GM19023 (cell line): Measurements from ENCODE around the gene F11R.
"Not testable (repeated sequence)": the region's sequence is repeated elsewhere in the genome, so short reads cannot be mapped to it uniquely, and the experiment has no call there.

Experiments
- ATAC-seq: cut with Tn5 transposase; IDR thresholded peaks from one replicate; pipeline ENCODE4 v1.9.1; 2021; ENCODE audit warnings: mild to moderate bottlenecking, moderate library complexity; ENCODE audit not compliant: unreplicated experiment

Gene F11R

DNA sequence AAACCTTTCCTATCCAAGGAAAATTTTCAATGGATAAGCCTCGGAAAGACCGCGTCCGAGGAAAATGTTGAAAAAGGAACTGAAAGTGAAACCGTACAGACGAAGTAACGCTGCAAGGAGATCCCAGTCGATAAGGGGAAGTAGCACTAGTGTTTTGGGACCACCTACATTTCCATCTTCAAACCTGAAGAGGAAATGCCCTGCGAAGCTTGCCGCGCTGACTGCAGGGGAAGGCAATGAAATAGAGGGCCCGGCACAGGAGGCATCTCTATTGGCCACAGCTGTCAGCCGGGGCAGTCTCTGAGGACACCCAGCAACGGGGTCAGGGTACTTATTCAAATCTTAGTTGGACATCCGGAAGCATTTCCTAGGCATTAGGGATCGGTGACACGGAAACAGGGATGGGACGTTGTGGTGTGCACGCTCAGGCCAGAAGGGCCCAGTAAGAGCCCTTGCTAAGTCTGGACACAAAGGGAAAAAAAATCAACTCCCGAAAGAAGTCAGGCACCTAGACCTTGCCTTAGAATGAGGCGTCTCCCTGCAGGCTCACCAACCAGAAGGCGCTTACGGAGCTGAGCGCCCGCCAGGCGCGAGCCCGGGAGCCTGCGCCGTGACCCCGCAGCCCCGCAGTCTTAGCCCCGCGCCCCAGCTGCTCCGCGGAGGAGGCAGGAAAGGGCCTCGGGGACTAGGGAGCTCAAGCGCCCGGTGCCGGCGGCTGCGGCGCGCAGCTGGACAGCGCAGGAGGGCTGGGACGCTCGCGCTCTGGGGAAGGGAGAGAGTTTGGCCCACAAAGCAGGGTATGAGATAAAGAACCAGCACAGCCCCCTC, 24.2 kb upstream of the F11R start:
- peak; percentile 45 for ATAC-seq

DNA sequence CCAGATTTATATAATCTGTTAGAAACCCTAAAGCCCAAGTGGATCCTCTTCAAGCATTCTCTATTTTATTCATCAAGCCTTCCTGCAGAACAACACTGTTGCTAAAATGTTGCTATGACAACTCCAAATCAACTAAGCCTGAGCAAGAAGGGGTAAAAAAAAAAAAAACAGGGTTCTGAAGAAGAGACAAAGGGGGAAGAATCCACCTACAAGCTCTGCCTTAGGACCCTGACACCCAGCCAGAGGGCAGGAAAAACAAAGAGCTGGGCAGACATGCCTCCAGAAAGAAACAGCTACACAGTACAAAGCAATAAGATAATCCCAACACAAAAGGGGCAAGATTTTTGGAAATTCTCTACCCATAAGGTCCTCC, 23.6 kb upstream of the F11R start:
- ATAC-seq, result no peak

DNA sequence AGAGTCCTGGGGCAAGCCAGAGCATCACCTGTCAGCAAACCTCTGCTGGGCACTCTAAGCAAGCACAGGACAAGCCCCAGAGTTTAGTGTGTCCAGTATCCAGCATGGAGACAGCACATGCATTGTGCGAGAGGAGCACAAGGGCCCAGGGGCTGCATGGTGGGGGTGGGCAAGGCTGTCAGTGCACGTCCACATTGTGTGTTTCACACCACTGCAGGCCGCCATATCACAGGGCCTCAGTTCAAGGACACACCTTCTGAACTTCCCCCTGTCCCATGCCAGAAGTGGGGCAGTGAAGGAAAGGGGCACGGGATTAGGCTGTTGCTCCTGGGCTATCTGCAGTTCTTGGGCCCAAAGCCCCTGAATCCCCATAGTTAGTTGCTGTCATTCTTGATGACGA, 18.6 kb upstream of the F11R start:
- ATAC-seq, result no peak

DNA sequence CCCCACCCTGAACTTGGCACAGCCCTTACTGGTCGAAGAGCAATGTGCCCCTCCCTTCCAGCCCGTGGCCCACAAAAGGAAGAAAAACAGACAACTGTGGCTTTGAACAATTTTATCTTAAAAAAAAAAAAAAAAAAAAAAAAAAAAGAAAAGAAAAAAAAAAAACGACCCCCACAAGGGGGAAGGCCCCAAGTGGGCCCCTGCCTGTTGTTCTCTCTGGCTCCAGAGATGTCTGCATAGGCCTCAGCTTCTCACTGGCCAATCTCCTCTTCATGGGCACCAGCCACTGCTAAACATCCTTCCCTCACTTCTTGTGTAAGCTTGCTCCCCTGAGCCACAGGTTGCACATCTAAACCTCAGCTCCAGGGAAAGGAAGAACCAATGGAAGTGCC, 18.2 kb upstream of the F11R start:
- no peak for ATAC-seq

DNA sequence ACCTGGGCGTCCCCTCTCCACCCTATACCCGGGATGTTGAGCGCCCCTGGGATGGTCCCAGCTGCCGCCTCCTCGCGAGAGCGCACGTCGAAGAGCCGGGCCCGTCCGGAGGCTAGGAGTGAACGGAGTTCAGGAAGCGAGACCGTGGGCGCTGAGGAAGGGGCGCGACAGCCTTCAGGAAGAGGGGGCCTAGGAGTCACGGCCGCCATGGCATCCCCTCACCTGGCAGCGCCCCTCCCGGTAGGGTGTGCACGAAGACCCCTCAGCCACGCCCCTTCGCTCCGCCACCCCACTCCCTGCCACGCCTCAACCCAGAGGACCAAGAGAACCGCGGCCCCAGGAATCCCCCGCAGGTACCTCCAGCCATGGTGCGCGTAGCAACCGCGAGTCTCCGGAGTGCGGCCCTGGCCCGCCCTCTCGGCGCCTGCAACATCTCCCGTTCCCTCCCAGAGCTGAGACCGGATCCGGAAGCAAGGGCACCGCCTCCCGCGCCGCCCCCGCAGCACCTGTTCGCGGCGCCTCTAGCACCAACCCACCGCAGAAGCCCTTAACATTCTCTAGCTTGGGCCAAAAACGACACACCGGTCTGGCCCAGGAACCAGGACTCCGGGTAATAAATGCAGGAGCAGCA, 17.7 kb upstream of the F11R start, which contains the start of gene TSTD1:
TSS of gene TSTD1 (minus strand) at position 442 of the 631 bp plus-strand sequence. CDS start at position 367, 75 bp downstream.
- ATAC-seq, result peak; percentile 90

DNA sequence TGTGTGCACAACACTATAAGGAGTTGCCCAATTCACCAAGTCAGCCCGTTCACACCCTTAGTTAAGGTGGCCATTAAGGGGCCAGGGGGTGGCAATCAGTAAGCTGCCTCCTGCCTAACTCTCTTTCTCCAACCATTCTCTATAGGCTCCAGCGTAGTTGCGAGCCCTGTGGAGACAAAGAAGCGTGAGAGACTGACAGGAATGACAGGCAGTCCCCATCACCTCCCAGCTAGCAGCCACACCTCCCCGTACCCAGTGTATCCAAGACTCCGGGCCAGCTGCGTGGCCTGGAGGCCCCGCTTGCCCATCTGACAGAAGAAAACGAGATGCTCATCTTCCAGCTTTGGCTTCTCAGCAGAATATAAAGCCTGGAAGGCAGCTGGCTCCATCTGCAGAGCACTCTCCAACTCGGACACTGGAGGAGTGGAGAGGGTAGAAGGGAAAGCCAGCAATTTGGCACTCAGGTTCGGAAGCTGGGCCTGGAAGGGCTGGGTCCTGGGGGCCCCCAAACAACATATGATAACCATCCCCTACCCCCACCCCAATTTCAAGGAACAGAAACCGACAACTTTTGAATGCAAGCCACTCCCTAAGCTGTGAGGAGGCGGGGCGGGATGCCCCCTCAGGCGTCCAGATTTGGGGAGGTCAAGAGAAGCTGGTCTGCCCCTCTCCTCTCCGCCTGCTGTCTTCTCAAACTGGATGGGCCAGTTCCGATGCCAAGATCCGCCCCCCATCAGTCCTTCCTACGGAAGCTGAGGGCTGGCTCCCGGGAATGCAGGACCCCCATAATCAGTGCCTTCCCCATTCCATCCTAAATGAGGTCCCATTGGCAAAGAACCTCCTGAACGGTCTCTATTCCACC, 16.9 kb upstream of the F11R start:
- no peak for ATAC-seq

DNA sequence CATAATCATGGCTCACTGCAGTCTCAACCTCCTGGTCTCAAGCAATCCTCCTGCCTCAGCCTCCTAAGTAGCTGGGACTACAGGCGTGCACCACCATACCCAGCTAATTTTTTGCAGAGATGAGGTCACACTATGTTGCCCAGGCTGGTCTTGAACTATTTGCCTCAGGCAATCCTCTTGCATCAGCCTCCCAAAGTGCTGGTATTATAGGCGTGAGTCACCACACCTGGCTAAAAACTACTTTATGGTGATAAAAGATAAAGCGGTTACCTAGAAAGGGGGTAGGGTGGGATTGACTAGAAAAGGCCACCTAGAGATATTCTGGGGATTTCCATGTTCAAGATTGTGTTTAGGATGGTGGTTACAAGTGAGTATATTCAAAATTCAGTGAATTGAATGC, 12.8 kb upstream of the F11R start:
- ATAC-seq, result no peak

DNA sequence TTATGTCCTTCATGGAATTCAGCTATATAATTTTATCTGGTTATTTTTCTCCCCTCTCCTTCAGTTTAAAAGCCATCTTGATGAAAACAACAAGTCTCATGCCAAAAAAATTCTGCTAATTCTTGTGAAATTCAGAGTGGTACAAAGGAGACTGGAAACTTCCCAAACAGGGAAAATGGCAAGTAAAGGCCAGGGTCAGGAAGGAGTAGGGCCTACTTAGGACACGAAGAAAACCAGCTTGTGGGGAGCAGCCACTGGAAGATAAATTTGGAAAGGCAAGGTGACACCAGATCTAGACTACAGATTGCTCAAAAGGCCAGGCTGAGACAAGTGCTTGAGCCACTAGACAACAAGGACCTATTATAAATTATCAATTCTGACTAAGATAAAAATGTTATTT, 11.5 kb upstream of the F11R start:
- no peak for ATAC-seq

DNA sequence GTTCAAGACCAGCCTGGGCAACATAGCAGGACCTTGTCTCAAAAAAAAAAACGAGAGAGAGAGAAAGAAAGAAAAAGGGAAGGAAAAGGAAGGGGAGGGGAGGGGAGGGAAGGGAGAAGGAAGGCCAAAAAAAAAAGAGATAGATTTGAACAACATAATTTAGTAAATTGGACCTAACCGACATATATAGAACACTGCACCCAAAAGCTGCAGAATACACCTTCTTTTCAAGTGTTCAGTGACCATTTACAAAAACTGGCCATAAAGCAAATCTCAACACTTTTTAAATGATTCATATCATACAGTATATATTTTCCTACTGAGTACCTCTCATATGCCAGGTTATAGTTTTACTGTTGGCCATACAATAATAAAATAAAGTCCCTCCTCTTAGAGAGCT, 10.9 kb upstream of the F11R start:
- no peak for ATAC-seq

DNA sequence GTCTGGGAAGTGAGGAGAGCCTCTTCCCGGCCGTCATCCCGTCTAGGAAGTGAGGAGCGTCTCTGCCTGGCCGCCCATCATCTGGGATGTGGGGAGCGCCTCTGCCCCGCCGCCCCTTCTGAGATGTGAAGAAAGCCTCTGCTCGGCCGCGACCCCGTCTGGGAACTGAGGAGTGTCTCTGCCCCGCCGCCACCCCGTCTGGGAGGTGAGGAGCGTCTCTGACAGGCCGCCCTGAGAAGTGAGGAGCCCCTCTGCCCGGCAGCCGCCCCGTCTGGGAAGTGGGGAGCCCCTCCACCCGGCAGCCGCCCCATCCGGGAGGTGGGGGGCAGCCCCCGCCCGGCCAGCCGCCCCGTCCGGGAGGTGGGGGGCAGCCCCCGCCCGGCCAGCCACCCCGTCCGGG, 8.5 kb upstream of the F11R start:
- not testable (repeated sequence) for ATAC-seq

DNA sequence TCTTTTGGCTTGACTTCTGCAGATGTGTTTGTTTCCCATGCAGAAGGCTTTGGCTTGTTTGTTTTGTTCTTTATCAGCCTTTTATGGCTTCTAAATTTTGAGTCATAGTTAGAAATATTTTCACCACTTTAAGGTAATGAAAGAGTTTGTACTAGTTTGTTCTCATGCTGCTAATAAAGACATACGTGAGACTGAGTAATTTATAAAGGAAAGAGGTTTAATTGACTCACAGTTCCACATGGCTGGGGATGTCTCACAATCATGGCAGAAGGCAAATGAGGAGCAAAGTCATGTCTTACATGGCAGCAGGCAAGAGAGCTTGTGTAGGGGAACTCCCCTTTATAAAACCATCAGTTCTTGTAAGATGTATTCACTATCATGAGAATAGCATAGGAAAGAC, 6.0 kb upstream of the F11R start:
- ATAC-seq, result not testable (repeated sequence)

DNA sequence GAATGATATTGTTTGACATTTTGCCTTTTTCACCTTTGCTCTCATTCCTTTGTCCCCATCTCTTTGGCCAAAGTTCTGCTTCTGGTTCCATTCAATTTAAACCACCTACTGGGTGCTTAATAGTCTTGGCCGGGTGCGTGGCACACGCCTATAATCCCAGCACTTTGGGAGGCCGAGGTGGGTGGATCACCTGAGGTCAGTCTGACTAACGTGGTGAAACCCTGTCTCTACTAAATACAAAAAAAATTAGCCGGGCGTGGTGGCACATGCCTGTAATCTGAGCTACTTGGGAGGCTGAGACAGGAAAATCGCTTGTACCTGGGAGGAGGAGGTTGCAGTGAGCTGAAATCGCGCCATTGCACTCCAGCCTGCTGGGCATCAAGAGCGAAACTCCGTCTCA, 1.5 kb upstream of the F11R start:
- ATAC-seq, result not testable (repeated sequence)

DNA sequence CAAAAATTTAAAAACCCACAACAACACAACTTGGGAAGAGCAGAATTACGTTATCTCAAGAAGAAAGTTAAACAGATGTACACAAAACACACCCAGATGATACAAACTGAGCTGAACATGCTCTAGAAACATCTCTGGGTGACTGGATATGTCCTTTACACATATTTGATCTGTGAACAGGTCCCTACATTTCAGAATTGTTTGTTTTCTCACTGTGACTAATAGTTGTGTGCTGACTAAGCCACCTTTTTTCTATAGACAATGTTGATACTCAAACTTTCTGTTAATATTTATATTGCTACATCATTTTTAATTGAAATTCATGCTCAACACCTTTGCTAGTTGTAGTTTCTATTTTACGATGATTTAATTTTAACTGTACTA, 1.0 kb upstream of the F11R start:
- ATAC-seq, result no peak

DNA sequence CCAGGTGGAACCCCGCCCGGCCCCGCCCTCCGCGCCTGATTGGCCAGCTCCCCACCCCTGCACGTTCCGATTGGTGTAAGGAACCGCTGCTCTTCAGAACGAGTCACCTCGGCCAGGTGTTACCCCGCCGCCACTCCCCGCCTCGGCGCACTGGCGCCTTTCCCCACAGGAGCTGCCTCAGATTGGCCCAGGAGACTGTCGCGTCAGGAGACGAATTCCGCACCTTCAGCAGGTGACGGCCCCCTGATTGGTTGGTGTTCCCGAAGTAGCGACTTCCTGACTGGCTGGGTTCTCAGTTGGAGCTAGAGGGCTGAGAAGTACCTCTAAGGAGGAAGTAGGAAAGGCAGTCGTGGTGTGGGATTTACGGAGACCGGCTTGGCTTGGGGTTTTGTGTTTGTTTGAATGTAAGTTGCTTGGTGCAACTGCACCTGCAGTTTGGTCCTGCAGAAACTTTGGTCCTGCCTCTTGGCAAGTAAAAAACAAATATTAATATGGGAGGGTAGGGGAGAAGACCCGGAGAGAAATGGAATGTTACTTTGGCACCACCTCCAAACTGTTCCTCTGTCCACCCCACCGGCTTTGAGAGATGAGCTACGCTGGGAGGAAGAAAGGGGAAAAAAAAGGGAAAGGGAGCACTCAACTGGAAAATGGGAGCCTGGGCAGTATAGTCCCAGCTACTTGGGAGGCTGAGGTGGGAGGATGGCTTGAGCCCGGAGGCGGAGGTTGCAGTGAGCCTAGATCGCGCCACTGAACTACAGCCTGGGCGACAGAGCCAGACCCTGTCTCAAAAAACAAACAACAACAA, 415 bp upstream of the F11R start:
- ATAC-seq, result peak; percentile 89

DNA sequence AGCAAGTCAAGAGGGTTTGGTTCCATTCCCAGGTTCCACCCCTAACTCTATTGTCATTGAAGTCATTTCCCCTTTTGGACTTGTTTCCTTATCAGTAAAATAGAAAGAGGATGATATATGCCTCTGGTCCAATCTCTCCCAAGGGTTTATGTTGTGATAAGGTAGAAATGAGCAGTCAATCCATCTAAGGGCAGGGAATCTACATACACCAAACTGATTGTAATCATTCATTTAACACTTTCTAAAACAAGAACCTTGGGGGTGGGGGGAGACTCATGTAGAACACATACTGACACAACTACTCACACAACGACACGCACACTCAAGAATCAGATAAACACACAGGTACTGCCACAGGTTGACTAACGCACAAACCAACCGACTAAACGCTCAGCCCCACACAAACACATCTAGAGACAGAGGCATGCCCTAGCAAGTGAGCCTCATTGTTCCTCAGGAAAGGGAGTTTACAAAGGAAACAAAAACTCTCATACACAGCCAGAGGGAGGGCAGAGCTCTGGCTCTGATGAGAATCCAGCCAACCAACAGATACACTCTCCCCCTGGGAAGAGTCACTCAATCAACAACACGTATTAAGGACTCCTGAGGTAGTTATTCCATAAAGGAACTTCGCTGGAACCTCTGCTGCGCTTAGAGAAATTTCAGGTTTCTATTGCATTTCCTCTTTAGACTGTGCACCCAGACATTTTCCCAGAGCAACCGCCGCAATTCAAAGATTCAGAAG, 1.0 kb downstream of the F11R start:
- ATAC-seq, result no peak

DNA sequence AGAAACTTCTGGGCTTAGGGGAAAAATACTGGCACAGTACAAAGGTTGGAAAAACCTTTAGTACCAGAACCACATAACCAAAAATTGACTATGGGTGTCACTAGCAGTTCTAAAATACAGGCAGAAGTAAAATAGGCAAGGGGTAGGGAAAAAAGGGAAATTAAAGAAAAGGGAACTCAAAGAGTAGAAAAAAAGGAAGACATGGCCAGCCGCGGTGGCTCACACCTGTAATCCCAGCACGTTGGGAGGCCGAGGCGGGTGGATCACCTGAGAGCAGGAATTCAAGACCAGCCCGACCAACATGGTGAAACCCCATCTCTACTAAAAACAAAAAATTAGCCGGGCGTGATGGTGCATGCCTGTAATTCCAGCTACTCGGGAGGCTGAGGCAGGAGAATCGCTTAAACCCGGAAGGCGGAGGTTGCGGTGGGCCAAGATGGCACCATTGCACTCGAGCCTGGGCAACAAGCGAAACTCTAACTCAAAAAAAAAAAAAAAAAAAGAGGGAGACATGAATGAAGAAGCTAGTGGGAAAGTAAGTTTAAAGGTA, 1.8 kb downstream of the F11R start:
- ATAC-seq, result not testable (repeated sequence)

DNA sequence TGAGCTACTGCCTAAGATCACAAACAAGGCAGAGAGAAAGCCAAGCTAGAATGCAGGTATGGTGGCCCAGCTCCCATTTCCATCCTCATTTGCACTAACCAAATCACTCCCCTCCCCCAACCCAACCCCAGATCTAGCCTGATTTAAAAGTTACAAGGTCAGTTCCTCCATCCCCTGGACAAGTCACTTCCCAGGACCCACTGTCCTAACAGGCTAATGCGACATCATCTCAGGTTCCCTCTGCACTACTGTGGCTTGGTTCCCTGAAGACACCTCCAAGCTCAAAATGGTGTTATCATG, 2.4 kb downstream of the F11R start:
- ATAC-seq, result no peak

DNA sequence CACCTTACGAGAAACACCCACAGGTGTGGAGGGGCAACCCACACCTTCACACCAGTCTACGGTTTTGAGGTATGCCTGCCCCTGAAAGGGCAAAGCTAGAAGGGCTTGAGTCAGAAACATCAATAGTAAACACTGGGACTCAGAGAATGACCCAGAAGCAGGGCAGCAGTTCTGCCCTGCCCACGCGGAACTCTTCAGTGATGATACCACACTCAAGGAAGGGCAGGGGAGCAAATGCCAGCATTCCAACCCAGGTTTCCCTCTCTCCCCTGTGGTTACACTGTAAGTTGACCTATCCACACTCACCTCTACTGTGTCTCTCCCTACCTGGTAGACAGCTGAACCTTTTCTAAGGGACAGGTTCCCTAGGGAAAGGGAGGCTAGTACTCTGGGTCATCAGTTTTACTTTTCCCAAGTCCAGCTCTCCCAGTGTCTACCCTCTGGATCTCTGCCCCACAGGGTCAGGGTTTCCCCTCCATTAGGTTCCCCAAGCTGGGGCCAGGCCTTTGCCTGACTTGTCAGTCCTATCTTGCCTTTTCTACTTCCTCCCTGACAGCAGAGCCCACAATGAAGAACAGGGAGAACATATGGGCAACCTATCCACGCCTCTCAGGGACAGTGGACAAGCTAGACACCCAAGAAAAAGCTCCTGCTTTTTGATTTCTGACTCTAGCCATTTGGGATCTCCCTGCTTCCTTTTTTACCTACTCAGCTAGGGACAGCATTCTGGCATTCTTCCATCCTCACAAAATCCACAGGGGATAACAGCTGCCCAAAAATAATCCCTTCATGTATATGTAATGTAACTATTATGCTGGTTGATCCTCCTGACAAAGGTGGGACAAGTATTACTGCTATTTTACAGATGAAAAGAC, 3.0 kb downstream of the F11R start:
- no peak for ATAC-seq

DNA sequence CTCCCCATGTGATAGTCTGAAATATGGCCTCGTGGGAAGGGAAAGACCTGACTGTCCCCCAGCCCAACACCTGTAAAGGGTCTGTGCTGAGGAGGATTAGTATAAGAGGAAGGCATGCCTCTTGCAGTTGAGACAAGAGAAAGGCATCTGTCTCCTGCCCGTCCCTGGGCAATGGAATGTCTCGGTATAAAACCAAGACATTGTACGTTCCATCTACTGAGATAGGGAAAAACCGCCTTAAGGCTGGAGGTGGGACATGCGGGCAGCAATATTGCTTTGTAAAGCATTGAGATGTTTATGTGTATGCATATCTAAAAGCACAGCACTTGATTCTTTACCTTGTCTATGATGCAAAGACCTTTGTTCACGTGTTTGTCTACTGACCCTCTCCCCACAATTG, 3.8 kb downstream of the F11R start:
- not testable (repeated sequence) for ATAC-seq
